ENCODE data around the gene UQCC3.

UQCC3 gene

DNA sequence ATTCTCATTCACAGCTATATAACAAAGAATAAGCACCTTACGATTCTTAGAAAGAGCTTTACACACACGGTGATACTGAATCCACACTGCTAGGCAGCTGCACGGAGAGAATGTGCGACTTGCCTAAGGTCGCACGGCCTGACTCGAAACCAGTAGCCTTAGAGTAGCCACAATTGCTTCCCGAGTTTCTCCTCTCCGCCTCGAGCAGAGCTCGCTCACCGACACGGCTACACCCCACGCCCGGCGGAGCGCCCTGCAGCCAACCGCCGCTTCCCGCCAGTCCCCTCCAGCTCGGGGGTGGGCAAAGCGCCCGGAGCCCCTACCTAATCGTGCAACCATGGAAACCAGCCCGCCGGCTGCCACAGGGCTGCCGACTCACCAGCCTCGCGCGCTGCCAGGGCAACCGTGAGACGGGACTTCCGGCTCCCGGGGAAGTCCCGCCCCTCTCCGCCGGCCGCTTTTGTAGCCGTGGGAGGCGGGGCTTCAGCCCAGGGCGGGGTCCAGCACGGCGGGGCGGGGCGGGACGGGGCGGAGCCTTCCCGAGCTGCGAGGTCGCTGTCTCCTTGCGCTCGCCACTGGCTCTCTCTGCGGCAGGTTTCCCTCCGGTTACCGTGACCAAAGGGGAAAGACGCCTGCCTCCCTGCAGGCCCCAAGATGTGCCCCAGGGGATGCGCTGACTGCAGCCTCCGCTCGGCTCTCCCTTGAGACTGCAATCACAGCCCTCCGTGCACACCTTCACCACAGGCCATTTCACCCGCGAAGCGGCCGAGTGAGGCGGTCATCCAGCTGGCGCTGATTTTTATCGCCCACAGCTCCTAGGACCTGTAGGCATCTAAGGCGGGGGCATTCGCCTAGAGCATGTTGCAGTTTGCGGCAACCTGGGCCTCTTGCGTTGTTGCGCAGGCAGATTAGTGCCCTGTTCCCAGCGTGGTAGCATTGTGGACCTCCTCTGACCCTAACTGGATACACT lies 34.7 kb downstream of the UQCC3 start:
- no peak for FAIRE-seq

DNA sequence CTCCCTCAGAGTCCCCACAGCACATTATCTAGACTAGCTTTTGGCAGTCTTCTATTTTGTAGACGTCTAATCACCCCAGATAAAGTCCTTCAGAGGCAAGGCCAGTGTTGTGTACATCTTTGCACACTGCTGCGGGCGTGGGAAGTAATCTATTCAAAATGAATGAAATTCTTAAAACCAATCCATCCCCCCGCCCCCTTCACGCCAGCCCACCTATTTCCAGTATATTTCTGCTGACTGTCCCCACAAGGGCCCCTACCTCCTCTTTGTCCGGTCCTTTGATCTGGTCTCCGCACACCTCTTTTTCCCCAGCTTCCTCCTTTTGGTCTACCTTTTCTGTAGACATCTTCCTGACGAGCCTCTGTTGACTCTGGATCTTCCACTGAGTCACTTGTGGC lies 35.4 kb downstream of the UQCC3 start:
- no peak for FAIRE-seq

GRCh38 chr11:62707277-62707861 lies 35.9 kb downstream of the UQCC3 start, which contains the start of the genes BSCL2 and GNG3:
TSS of gene BSCL2 (minus strand) at chr11:62707424. CDS start at chr11:62707195, 229 bp downstream.
TSS of gene GNG3 (plus strand) at chr11:62707676. CDS start at chr11:62708296, 620 bp downstream.
- FAIRE-seq: no peak

- FAIRE-seq: no peak
Measured at GRCh38 chr11:62708392-62708791, 36.9 kb downstream of the UQCC3 start.

DNA sequence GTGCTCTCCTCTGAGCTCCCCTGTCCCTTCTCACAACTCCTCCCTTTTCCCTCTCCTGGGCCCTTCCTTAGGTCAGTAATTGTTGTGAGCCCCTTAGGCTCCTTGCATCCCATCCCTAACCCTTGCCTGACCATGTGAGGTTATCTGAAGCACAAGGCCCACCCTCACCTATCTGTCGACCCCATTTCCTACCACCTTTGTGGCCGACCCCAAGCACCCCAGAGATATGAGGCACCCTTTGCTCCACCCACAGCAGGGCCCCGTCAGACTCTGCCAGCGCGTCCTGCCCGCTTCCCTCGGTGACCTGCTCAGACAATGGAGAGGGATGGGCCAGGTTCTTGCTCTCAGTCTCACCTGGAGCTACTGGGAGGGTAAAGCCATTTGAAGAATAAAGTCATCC lies 37.3 kb downstream of the UQCC3 start:
- FAIRE-seq: no peak

- FAIRE-seq: no peak
Measured at GRCh38 chr11:62709247-62710000, 38.0 kb downstream of the UQCC3 start.

DNA sequence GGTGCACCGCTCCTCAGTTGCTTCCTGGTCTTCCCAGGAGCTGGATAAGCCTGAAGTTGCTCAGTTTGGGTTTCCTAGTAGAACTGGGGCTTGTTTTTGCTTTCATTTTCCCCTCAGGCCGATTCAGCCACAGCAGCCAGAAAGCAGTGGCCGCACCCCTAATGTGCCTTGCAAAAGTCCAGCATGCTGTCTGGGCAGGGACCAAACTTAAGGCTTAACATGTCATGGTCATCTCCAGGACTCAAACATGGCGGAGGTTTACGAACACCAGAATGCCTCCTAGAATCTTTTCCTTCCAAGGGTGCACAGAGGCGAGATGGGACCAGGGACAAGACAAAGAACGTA lies 38.5 kb downstream of the UQCC3 start:
- no peak for FAIRE-seq

- no peak for FAIRE-seq
Measured at GRCh38 chr11:62712276-62712812, 40.9 kb downstream of the UQCC3 start.

GRCh38 chr11:62712861-62713260 lies 41.4 kb downstream of the UQCC3 start:
- no peak for FAIRE-seq

DNA sequence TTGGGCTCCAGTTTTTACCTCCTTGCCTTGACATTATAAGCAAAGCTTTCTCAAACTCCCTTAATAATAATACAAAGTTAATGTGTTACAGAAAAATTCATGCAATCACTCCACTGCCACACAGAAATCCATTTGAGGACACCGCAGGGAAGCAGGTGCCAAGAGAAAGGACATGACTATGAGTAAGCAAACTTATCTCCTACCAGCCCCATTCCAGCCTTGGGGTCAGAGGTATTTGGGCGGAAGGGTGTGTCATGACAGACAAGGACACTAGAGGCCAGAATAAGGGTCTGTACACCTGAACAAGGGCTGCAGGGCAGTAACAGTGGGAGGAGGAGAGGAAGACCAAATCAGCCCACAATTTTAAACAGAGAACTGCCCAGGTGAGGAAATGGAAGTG lies 41.9 kb downstream of the UQCC3 start:
- FAIRE-seq: no peak

GRCh38 chr11:62715150-62716130 lies 44.0 kb downstream of the UQCC3 start:
- no peak for FAIRE-seq

- no peak for FAIRE-seq
Measured at GRCh38 chr11:62716206-62716605, 44.7 kb downstream of the UQCC3 start.

DNA sequence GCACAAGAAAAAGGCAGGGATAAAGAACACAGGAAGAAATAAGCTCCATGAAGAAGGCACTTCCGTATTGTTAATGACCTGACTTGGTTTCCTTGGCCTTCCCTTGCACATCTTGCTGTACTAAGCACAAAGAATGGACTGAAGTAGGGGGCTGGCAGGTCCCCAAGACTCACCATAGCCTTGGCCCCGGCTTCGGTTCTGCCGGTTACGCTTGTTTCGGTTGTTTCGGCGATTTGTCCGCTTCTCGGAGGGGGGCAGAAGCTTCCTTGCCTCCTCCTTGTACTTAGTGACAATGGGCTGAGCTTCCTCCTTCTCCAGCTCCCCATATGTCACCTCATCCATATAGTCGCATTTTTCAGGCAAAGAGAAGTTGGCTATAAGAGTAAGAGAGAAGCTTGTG lies 45.3 kb downstream of the UQCC3 start:
- FAIRE-seq: no peak

DNA sequence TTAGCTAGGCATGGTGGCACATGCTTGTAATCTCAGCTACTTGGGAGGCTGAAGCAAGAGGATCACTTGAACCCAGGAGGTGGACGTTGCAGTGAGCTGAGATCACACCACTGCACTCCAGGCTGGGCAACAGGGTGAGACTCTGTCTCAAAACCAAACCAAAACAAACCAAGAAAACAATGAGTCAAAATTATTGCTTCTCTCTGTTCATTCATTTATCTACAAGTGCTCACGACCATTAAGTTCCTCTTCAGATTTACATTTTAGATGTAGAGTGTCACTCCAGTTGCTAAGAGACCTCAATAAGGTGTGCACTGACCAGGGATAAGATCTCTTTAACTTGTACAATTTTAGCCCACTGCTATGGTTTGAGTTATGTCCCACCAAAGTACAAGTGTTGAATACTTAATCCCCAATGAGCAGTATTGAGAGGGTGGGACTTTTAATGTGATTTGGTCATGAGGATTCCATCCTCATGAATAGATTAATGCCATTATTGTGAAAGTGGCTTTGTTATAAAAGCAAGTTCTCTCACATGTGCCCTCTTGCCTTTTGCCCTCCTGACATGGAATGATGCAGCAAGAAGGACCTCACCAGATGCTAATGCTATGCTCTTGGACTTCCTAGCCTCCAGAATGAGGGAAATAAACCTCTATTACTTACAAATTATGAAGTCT lies 48.0 kb downstream of the UQCC3 start:
- FAIRE-seq: no peak

- no peak for FAIRE-seq
Measured at GRCh38 chr11:62721994-62722393, 50.5 kb downstream of the UQCC3 start.

Data from islet of Langerhans (tissue), 1 donor.